Measurements from ENCODE around the gene ZFYVE9.

ZFYVE9 gene

DNA sequence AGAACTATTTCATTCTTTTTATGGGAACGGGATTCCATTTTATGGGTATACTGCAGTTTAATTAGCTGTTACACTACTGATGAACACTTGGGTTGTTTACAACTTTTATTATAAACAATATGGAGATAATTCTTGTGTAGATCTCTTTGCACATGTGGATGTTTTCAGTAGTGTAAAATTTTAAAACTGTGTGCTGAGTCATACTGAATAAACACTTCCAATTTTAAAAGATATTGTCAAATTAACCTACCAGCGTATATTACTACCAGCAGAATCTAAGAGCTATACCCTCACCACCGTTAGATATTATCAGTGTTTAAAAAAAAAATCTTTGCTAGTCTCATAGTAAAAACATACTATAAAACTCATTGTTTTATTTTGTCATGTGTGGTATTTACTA lies 118.0 kb downstream of the ZFYVE9 start:
- ATAC-seq: no peak
- TF ChIP-seq CSDC2 (CRISPR knock-in tag; IDR thresholded peaks at IDR 0.05): no peak
- TF ChIP-seq ARNTL (CRISPR knock-in tag; IDR thresholded peaks at IDR 0.05; ENCODE audit: borderline replicate concordance, low read depth): no peak
- TF ChIP-seq, protein P1, sequence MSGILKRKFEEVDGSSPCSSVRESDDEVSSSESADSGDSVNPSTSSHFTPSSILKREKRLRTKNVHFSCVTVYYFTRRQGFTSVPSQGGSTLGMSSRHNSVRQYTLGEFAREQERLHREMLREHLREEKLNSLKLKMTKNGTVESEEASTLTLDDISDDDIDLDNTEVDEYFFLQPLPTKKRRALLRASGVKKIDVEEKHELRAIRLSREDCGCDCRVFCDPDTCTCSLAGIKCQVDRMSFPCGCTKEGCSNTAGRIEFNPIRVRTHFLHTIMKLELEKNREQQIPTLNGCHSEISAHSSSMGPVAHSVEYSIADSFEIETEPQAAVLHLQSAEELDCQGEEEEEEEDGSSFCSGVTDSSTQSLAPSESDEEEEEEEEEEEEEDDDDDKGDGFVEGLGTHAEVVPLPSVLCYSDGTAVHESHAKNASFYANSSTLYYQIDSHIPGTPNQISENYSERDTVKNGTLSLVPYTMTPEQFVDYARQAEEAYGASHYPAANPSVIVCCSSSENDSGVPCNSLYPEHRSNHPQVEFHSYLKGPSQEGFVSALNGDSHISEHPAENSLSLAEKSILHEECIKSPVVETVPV (CRISPR knock-in tag; IDR thresholded peaks at IDR 0.05): no peak
- no peak for TF ChIP-seq ZFP3 (CRISPR knock-in tag; IDR thresholded peaks at IDR 0.05)
- TF ChIP-seq, protein P2, sequence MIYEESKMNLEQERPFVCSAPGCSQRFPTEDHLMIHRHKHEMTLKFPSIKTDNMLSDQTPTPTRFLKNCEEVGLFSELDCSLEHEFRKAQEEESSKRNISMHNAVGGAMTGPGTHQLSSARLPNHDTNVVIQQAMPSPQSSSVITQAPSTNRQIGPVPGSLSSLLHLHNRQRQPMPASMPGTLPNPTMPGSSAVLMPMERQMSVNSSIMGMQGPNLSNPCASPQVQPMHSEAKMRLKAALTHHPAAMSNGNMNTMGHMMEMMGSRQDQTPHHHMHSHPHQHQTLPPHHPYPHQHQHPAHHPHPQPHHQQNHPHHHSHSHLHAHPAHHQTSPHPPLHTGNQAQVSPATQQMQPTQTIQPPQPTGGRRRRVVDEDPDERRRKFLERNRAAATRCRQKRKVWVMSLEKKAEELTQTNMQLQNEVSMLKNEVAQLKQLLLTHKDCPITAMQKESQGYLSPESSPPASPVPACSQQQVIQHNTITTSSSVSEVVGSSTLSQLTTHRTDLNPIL (CRISPR knock-in tag; IDR thresholded peaks at IDR 0.05; ENCODE audit: low read depth): no peak
- TF ChIP-seq ZNF8 (CRISPR knock-in tag; IDR thresholded peaks at IDR 0.05): no peak
- no peak for TF ChIP-seq SNAI2 (CRISPR knock-in tag; IDR thresholded peaks at IDR 0.05)
- TF ChIP-seq GLIS3 (CRISPR knock-in tag; IDR thresholded peaks at IDR 0.05): no peak
- TF ChIP-seq, protein P3, sequence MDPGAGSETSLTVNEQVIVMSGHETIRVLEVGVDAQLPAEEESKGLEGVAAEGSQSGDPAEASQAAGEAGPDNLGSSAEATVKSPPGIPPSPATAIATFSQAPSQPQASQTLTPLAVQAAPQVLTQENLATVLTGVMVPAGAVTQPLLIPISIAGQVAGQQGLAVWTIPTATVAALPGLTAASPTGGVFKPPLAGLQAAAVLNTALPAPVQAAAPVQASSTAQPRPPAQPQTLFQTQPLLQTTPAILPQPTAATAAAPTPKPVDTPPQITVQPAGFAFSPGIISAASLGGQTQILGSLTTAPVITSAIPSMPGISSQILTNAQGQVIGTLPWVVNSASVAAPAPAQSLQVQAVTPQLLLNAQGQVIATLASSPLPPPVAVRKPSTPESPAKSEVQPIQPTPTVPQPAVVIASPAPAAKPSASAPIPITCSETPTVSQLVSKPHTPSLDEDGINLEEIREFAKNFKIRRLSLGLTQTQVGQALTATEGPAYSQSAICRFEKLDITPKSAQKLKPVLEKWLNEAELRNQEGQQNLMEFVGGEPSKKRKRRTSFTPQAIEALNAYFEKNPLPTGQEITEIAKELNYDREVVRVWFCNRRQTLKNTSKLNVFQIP (CRISPR knock-in tag; IDR thresholded peaks at IDR 0.05; ENCODE audit: borderline replicate concordance, low read depth): no peak
- no peak for TF ChIP-seq TOX (CRISPR knock-in tag; IDR thresholded peaks at IDR 0.05; ENCODE audit: borderline replicate concordance)
- no peak for TF ChIP-seq ZNF70 (CRISPR knock-in tag; IDR thresholded peaks at IDR 0.05)
- TF ChIP-seq PPARA (CRISPR knock-in tag; IDR thresholded peaks at IDR 0.05; ENCODE audit: borderline replicate concordance): no peak
- TF ChIP-seq ZC3H10 (CRISPR knock-in tag; IDR thresholded peaks at IDR 0.05): no peak
- TF ChIP-seq ISL1 (CRISPR knock-in tag; IDR thresholded peaks at IDR 0.05): no peak
- TF ChIP-seq ZNF565 (CRISPR knock-in tag; conservative IDR thresholded peaks at IDR 0.05; ENCODE audit: low read depth): no peak
- TF ChIP-seq OSR1 (CRISPR knock-in tag; IDR thresholded peaks at IDR 0.05): no peak

DNA sequence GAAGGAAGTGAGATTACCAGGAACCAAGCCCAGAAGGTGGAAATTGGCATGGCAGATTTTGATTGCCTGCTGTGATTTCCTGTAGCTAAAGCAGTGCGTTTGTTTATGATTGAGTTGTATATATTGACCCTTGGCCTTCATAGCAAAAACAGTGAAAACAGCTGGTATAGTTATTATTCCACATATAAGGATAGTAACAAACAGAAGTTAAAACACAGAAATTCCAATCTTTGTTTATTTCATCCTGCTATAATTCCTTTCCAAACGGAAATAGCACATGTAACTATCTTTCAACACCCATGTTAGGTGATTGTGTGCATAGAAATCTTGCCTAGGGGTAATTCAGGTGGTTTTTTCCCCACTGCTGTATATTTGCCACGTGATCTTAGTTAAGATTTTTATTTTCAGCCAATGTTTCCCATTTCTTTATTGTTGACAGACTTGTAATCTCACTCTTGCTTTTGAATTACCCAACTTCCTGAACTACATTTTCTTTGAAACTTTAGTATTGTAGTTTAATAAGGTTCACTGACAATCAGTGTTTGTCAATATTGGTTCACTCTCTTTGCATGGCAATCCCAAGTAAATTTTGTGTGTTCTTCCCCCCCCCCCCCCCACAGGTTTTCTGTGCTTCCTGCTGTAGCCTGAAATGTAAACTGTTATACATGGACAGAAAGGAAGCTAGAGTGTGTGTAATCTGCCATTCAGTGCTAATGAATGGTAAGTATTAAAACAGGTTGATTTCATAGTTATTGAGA lies 121.4 kb downstream of the ZFYVE9 start:
- TF ChIP-seq TCF4 (CRISPR knock-in tag; IDR thresholded peaks at IDR 0.05; ENCODE audit: borderline replicate concordance) (no peak), TOX (CRISPR knock-in tag; IDR thresholded peaks at IDR 0.05; ENCODE audit: borderline replicate concordance) (no peak), ISL1 (CRISPR knock-in tag; IDR thresholded peaks at IDR 0.05) (no peak), ZNF8 (CRISPR knock-in tag; IDR thresholded peaks at IDR 0.05) (no peak), OSR1 (CRISPR knock-in tag; IDR thresholded peaks at IDR 0.05) (no peak), ZC3H10 (CRISPR knock-in tag; IDR thresholded peaks at IDR 0.05) (no peak), CSDC2 (CRISPR knock-in tag; IDR thresholded peaks at IDR 0.05) (no peak), GLIS3 (CRISPR knock-in tag; IDR thresholded peaks at IDR 0.05) (no peak), ZFP30 (CRISPR knock-in tag; IDR thresholded peaks at IDR 0.05) (no peak), ARNTL (CRISPR knock-in tag; IDR thresholded peaks at IDR 0.05; ENCODE audit: borderline replicate concordance, low read depth) (no peak), ZNF70 (CRISPR knock-in tag; IDR thresholded peaks at IDR 0.05) (no peak), RARB (CRISPR knock-in tag; IDR thresholded peaks at IDR 0.05) (no peak), ZFP3 (CRISPR knock-in tag; IDR thresholded peaks at IDR 0.05) (no peak), ZNF565 (CRISPR knock-in tag; conservative IDR thresholded peaks at IDR 0.05; ENCODE audit: low read depth) (no peak)
- TF ChIP-seq, protein P1 (CRISPR knock-in tag; IDR thresholded peaks at IDR 0.05): no peak
- TF ChIP-seq, protein P2 (CRISPR knock-in tag; IDR thresholded peaks at IDR 0.05; ENCODE audit: low read depth): no peak
- TF ChIP-seq, protein P4, sequence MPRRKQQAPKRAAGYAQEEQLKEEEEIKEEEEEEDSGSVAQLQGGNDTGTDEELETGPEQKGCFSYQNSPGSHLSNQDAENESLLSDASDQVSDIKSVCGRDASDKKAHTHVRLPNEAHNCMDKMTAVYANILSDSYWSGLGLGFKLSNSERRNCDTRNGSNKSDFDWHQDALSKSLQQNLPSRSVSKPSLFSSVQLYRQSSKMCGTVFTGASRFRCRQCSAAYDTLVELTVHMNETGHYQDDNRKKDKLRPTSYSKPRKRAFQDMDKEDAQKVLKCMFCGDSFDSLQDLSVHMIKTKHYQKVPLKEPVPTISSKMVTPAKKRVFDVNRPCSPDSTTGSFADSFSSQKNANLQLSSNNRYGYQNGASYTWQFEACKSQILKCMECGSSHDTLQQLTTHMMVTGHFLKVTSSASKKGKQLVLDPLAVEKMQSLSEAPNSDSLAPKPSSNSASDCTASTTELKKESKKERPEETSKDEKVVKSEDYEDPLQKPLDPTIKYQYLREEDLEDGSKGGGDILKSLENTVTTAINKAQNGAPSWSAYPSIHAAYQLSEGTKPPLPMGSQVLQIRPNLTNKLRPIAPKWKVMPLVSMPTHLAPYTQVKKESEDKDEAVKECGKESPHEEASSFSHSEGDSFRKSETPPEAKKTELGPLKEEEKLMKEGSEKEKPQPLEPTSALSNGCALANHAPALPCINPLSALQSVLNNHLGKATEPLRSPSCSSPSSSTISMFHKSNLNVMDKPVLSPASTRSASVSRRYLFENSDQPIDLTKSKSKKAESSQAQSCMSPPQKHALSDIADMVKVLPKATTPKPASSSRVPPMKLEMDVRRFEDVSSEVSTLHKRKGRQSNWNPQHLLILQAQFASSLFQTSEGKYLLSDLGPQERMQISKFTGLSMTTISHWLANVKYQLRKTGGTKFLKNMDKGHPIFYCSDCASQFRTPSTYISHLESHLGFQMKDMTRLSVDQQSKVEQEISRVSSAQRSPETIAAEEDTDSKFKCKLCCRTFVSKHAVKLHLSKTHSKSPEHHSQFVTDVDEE (CRISPR knock-in tag; IDR thresholded peaks at IDR 0.05): no peak
- TF ChIP-seq, protein P3 (CRISPR knock-in tag; IDR thresholded peaks at IDR 0.05; ENCODE audit: borderline replicate concordance, low read depth): no peak
- no peak for ATAC-seq
